GDM1 (cell line): ENCODE measurements around the gene ARHGAP10.
"Not testable (repeated sequence)": the region's sequence is repeated elsewhere in the genome, so short reads cannot be mapped to it uniquely, and the experiment has no call there.

Experiments
- DNase-seq: peaks from one replicate; lab custom pipeline; 2025; lab: John Stamatoyannopoulos, UW

ARHGAP10 gene

GRCh38 chr4:147912106-147912505 lies 180.2 kb downstream of the ARHGAP10 start:
- DNase-seq: not testable (repeated sequence)

- no peak for DNase-seq
Measured at GRCh38 chr4:147913137-147913536, 181.2 kb downstream of the ARHGAP10 start.

- DNase-seq: no peak
Measured at GRCh38 chr4:147916351-147916750, 184.5 kb downstream of the ARHGAP10 start.

GRCh38 chr4:147923381-147923780 lies 191.5 kb downstream of the ARHGAP10 start:
- DNase-seq: no peak

GRCh38 chr4:147923854-147924253 lies 192.0 kb downstream of the ARHGAP10 start:
- no peak for DNase-seq

- DNase-seq: no peak
Measured at GRCh38 chr4:147924604-147925412, 192.9 kb downstream of the ARHGAP10 start.

- DNase-seq: no peak
Measured at GRCh38 chr4:147927377-147928137, 195.7 kb downstream of the ARHGAP10 start.

GRCh38 chr4:147928400-147928799 lies 196.5 kb downstream of the ARHGAP10 start:
- no peak for DNase-seq

- no peak for DNase-seq
Measured at GRCh38 chr4:147929746-147930145, 197.9 kb downstream of the ARHGAP10 start.

- no peak for DNase-seq
Measured at GRCh38 chr4:147933316-147933715, 201.4 kb downstream of the ARHGAP10 start.

- no peak for DNase-seq
Measured at GRCh38 chr4:147933779-147934178, 201.9 kb downstream of the ARHGAP10 start.

GRCh38 chr4:147938496-147938895 lies 206.6 kb downstream of the ARHGAP10 start:
- DNase-seq: no peak

- no peak for DNase-seq
Measured at GRCh38 chr4:147940171-147940570, 208.3 kb downstream of the ARHGAP10 start.

- no peak for DNase-seq
Measured at GRCh38 chr4:147941373-147941772, 209.5 kb downstream of the ARHGAP10 start.

- DNase-seq: no peak
Measured at GRCh38 chr4:147942729-147943128, 210.8 kb downstream of the ARHGAP10 start.

- DNase-seq: no peak
Measured at GRCh38 chr4:147943159-147943638, 211.3 kb downstream of the ARHGAP10 start.

- DNase-seq: no peak
Measured at GRCh38 chr4:147944249-147944648, 212.4 kb downstream of the ARHGAP10 start.

- DNase-seq: no peak
Measured at GRCh38 chr4:147944670-147945260, 212.9 kb downstream of the ARHGAP10 start.

- no peak for DNase-seq
Measured at GRCh38 chr4:147948336-147948735, 216.4 kb downstream of the ARHGAP10 start.

- no peak for DNase-seq
Measured at GRCh38 chr4:147950261-147950660, 218.4 kb downstream of the ARHGAP10 start.

GRCh38 chr4:147950841-147951240 lies 219.0 kb downstream of the ARHGAP10 start:
- no peak for DNase-seq

- DNase-seq: no peak
Measured at GRCh38 chr4:147954850-147955249, 223.0 kb downstream of the ARHGAP10 start.
